ENCODE measurements around the gene POLRMT. TPM values are rescaled to one million over a fixed set of nuclear protein-coding genes. Genes with fewer than 3 reads are reported as not detected.

Gene POLRMT
- total and polyA plus RNA-seq, 11 donors, result 32.0 to 78.0 (median 41.5) TPM

DNA sequence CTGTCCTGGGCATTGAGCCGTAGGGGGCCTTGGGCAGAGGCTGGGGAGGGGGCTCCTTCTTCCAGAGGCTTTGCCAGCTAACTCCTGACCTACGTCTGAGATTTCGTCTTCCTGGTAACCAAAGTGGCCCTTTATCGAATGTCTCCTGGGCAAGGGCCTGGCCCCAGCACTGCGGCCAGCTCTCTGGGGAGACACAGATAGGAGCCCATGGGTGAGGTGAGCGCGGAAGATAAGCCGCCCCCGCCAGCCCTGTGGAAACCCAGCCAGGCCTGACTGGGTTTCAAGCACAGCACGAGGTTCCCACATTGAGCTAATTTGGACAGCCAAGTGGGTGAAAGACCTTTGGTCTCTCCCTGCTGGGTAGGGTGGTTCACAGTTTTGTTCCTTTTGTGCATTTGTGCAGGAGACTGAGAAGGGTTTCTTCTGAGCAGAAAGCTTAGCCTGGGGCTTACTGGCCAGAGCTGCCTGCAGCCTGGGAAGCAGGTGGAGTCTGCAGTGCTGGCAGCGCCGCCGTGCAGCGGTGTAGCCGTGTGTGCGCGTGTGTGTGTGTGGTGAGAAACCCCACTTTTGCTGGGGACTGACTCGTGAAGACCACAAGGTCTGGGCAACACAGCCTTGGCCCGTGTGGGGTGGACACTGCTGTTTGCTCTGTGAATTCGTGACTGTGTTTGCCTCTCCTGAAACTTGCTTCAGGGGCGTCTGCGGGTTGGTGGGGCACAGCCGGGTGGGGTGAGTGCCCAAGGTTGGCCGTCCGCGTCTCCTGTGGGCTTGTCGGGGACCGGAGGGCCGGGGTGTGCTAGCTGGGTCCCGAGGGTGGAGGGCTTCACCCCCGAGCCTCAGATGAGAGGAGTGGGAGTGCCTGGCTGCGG lies 58.4 kb downstream of the POLRMT start:
- H3K4me3 ChIP-seq, result peak overlapping the region; percentile 37 to 100 (median 98)
- H3K9me3 ChIP-seq, result no peaks in the 10 kb centered on the region
- peak; percentile 74 to 82 (median 78) for DNase-seq
- H3K4me1 ChIP-seq, result peaks cover 3 to 78% (median 56%) of the 10 kb centered on the region in 12 donors
- peaks cover 0 to 30% (median 5%) of the 10 kb centered on the region in 9 donors for H3K36me3 ChIP-seq
- intact Hi-C loops (cut with DNase I), result loop anchor here in 4 of 10 donors (5.0 kb wide), 1 partner anchor 43 kb away; the partner anchor contains the start of gene CDC34 (in 4 of the 4)
- no peaks in the 10 kb centered on the region for H3K27me3 ChIP-seq
- ATAC-seq, result peak; percentile 49 to 73 (median 63)
- TF ChIP-seq POLR2A (IDR thresholded peaks at IDR 0.05), result peak in 1 of 2 donors; percentile 42
- TF ChIP-seq, protein P1, sequence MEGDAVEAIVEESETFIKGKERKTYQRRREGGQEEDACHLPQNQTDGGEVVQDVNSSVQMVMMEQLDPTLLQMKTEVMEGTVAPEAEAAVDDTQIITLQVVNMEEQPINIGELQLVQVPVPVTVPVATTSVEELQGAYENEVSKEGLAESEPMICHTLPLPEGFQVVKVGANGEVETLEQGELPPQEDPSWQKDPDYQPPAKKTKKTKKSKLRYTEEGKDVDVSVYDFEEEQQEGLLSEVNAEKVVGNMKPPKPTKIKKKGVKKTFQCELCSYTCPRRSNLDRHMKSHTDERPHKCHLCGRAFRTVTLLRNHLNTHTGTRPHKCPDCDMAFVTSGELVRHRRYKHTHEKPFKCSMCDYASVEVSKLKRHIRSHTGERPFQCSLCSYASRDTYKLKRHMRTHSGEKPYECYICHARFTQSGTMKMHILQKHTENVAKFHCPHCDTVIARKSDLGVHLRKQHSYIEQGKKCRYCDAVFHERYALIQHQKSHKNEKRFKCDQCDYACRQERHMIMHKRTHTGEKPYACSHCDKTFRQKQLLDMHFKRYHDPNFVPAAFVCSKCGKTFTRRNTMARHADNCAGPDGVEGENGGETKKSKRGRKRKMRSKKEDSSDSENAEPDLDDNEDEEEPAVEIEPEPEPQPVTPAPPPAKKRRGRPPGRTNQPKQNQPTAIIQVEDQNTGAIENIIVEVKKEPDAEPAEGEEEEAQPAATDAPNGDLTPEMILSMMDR (IDR thresholded peaks at IDR 0.05), result no peak
- WGBS, 4 donors, result 28 to 44% (median 35%) methylated on average over 18 to 32 of the region's 32 CpGs
- peak overlapping the region; percentile 85 to 99 (median 96) for H3K27ac ChIP-seq

DNA sequence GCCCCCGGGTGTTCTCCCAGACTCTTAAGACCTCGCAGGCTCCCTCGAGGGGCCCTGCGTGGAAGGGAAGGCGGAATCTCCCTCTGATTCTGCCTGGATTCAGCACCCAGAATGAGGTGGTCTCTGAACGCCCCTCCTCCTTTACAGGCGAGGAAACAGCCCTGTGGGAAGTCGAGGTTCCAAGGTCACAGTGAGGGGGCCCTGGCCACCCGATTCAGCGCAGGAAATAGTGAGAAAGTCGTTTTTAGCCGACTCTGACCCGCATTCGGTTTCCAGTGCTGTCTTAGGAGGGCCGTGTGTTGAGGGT lies 59.9 kb downstream of the POLRMT start:
- ATAC-seq (no peak), DNase-seq (peak in 1 of 5 donors; percentile 43)
- Histone ChIP-seq H3K9me3 (no peaks in the 10 kb centered on the region), H3K36me3 (peaks cover 0 to 19% (median 4%) of the 10 kb centered on the region in 9 donors), H3K4me1 (peaks cover 3 to 65% (median 50%) of the 10 kb centered on the region in 12 donors), H3K27me3 (no peaks in the 10 kb centered on the region), H3K4me3 (peak overlapping the region; percentile 71 to 100 (median 98)), H3K27ac (peak overlapping the region; percentile 85 to 99 (median 96))
- intact Hi-C loops (cut with DNase I), result loop anchor here in 9 of 10 donors (2.0 to 5.0 kb wide), 3 partner anchors 41 to 89 kb away; partner anchors contain the start of genes CDC34 (in 4 of the 9) and RNF126 (in 1 of the 9)
- TF ChIP-seq POLR2A (IDR thresholded peaks at IDR 0.05), result no peak
- TF ChIP-seq, protein P1 (IDR thresholded peaks at IDR 0.05), result no peak
- 1 to 3% (median 2%) methylated on average over 15 of the region's 15 CpGs for WGBS, 4 donors

DNA sequence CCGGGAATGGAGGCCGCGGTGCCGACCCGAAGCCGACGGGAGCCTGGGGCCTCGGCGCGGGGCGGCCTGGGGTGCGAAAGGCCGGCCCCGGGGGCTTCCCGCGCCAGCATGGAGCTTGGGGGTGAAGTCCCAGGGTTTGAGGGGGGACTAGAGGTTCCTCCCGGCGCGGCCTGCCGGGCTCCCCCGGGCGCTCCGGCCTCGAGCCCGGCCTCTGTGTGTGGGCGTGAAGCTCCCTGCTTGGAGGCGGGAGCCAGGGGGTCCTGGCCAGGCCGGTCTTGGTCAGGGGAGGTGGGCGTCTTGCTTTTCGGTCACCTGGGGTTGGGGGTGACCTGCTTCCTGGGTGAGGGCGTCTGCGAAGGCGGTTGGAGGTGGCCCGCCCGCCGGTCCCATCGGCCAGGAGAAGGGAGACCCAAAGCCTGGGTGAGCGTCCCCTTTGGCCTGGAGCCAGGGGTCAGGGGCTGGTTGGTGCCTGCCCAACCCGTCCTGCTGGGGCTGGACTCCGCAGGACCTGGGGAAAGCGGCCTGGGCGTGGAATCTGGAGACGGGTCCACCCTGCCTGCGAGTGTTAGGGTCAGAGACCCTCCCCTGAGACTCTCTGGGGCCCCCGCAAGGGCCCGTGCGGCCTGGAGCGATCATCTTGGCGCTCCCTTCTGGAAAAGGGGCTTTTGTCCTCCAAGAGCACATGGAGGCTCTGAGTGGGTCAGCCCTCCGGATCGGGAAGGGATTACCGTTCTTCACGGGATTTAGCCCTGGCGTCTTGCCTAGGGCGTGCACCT lies 60.4 kb downstream of the POLRMT start:
- intact Hi-C loops (cut with DNase I), result loop anchor here in 9 of 10 donors (2.0 to 5.0 kb wide), 3 partner anchors 40 to 90 kb away; partner anchors contain the start of genes CDC34 (in 4 of the 9) and RNF126 (in 1 of the 9)
- Histone ChIP-seq H3K4me1 (peaks cover under 1 to 60% (median 45%) of the 10 kb centered on the region in 12 donors), H3K27me3 (no peaks in the 10 kb centered on the region), H3K27ac (peak overlapping the region; percentile 85 to 99 (median 96)), H3K9me3 (no peaks in the 10 kb centered on the region), H3K36me3 (peaks cover 0 to 13% (median 3%) of the 10 kb centered on the region in 9 donors), H3K4me3 (peak overlapping the region; percentile 71 to 100 (median 98))
- peak in 2 of 4 donors; percentile 0 to 2 for ATAC-seq
- 0 to 2% (median 0%) methylated on average over 6 to 55 of the region's 55 CpGs for WGBS, 4 donors
- DNase-seq, result peak in 3 of 5 donors; percentile 53 to 83 (median 71)
- TF ChIP-seq, protein P1 (IDR thresholded peaks at IDR 0.05), result no peak
- TF ChIP-seq POLR2A (IDR thresholded peaks at IDR 0.05), result no peak

Data from heart left ventricle (tissue), 16 donors.